ENCODE data around the gene YPEL5.
A peak's percentile ranks its signal among the peaks of the same experiment; 100 is the strongest.
"Not testable (repeated sequence)": the region's sequence is repeated elsewhere in the genome, so short reads cannot be mapped to it uniquely, and the experiment has no call there.

The YPEL5 gene

GRCh38 chr2:30146337-30147195 lies at the start of gene YPEL5:
YPEL5 (plus strand) TSS chr2:30147007; CDS start chr2:30156652, 9,645 bp downstream.
- DNase-seq (ENCODE audit: low spot score), result peak; percentile 98

GRCh38 chr2:30098266-30099005 lies 48.4 kb upstream of the YPEL5 start:
- no peak for DNase-seq (ENCODE audit: low spot score)

GRCh38 chr2:30099366-30099765 lies 47.4 kb upstream of the YPEL5 start:
- not testable (repeated sequence) for DNase-seq (ENCODE audit: low spot score)

DNA sequence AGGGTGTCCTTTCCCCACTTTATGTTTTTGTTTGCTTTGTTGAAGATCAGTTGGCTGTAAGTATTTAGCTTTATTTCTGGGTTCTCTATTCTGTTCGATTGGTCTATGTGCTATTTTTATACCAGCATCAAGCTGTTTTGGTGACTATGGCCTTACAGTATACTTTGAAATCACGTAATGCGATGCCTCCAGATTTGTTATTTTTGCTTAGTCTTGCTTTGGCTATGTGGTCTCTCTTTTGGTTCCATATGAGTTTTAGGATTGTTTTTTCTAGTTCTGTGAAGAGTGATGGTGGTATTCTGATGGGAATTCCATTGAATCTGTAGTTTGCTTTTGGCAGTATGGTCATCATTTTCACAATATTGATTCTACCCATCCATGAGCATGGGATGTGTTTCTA lies 46.1 kb upstream of the YPEL5 start:
- not testable (repeated sequence) for DNase-seq (ENCODE audit: low spot score)

- no peak for DNase-seq (ENCODE audit: low spot score)
These were observed 42.5 kb upstream of the YPEL5 start for GRCh38 chr2:30104307-30104706.

DNA sequence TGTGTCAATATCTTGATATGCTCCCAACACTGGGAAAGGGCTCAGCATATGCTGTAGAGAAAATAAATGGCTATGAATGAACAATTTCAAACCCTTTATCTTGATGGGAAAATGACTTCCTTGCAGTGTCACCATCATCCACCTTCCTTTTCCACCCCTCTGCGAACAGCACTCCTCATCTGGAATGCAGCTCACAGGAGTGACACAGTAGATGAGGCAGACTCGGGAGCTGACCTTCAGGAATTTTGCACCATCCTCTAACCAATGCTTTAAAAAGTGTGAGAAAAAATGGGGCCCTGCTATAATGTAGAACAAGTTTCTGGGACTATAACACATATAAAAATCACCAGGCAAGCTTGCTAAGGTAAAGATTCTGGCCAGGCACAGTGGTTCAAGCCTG lies 41.3 kb upstream of the YPEL5 start:
- no peak for DNase-seq (ENCODE audit: low spot score)

- DNase-seq (ENCODE audit: low spot score), result no peak
These were observed 40.3 kb upstream of the YPEL5 start for GRCh38 chr2:30106543-30106942.

GRCh38 chr2:30108192-30108591 lies 38.6 kb upstream of the YPEL5 start:
- DNase-seq (ENCODE audit: low spot score), result no peak

DNA sequence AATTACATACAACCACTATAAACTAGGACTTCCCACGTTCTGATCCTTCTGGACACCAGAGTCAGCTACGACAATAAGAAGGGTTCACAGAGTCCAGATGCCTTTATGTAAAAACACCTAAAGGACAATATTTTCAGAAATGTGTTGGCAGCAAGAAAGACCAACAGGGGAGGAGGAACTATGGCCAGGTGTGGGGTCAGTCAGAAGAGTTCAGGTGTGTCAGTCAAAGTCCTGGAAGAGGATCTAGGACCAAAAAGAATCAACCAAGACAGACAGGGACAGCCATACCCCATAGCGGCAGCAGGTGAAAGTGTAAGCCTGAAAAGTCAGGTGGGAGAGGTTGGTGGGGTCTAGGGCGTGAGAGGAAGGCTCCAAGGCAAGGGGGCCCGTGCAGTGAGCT lies 38.0 kb upstream of the YPEL5 start:
- no peak for DNase-seq (ENCODE audit: low spot score)

- DNase-seq (ENCODE audit: low spot score), result no peak
These were observed 37.0 kb upstream of the YPEL5 start for GRCh38 chr2:30109856-30110255.

- DNase-seq (ENCODE audit: low spot score), result no peak
These were observed 36.0 kb upstream of the YPEL5 start for GRCh38 chr2:30110773-30111172.

DNA sequence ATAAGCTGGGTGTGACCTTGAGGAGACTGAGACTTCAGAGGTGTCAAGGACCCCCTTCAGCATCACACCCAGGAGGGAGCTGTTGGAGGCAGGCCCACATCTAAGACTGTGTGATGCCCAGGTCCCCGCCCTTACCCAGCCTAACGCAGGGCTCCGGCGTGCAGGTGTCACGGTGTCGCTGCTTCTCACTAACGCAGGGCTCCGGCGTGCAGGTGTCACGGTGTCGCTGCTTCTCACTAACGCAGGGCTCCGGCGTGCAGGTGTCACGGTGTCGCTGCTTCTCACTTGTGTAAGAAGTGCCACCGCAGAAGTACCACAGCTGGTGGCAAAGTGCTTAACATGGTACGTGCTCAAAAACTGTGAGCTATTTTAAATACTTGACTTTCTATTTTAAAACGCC lies 35.6 kb upstream of the YPEL5 start:
- DNase-seq (ENCODE audit: low spot score), result not testable (repeated sequence)

DNA sequence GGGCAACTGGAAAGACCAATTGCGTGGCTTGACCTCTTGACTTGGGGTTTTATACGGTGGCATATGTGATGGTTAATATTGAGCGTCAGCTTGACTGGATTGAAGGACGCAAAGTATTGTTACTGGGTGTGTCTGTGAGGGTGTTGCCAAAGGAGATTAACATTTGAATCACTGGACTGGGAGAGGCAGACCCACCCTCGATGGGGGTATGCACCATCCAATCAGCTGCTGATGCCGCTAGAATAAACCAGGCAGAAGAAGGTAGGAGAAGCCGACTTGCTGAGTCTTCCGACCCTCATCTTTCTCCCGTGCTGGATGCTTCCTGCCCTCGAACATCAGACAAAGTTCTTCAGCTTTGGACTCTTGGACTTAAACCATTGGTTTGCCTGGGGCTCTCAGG lies 34.2 kb upstream of the YPEL5 start:
- DNase-seq (ENCODE audit: low spot score), result no peak

DNA sequence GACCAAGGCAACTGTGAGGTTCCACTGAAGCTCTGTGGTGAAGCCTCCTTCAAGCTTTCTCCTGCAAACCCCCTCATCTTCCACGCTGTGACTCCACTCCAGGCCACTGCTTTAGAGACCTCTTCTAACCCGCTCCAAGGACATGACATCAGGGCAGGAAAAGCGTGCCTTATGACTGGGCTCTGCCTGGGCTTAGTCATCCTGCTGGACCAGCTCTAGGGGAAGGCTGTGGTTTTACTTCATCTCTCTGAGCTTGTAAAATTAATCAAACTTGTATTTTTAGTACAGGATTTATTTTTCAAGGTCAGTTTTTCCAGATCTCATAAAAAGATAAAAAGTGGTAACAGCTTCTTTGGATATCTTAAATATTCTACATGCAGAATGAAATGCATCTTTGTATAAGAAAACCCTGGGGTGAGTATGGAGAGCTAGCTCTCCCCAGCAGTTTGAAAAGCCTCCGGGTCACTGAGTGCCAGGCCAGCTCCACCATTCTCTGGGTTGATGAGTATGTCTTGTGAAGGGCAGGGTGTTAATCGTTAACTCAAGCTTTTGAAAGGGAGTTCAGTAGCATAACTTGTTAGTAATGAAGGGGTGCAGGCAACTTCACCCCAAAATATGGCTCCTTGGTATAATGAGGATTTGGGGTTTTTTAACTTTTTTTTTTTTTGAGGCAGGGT lies 33.1 kb upstream of the YPEL5 start:
- DNase-seq (ENCODE audit: low spot score), result peak; percentile 68

GRCh38 chr2:30115141-30115980 lies 31.4 kb upstream of the YPEL5 start:
- DNase-seq (ENCODE audit: low spot score), result peak; percentile 79

DNA sequence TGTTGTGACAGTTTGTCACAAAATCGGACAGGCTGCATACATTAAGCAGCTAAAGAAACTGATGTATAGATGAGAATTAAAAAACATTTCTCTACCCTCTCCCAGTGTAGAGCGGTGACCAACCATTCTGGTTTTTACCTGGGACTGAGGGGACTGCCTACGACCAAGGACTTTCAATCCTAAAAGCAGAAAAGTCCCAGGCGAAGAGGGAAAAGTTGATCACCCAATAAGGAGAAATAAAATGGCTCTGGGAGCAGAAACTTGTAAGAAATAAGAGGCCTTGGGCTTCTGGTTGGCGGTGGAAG lies 30.9 kb upstream of the YPEL5 start:
- no peak for DNase-seq (ENCODE audit: low spot score)

- DNase-seq (ENCODE audit: low spot score), result no peak
These were observed 24.4 kb upstream of the YPEL5 start for GRCh38 chr2:30122362-30122761.

DNA sequence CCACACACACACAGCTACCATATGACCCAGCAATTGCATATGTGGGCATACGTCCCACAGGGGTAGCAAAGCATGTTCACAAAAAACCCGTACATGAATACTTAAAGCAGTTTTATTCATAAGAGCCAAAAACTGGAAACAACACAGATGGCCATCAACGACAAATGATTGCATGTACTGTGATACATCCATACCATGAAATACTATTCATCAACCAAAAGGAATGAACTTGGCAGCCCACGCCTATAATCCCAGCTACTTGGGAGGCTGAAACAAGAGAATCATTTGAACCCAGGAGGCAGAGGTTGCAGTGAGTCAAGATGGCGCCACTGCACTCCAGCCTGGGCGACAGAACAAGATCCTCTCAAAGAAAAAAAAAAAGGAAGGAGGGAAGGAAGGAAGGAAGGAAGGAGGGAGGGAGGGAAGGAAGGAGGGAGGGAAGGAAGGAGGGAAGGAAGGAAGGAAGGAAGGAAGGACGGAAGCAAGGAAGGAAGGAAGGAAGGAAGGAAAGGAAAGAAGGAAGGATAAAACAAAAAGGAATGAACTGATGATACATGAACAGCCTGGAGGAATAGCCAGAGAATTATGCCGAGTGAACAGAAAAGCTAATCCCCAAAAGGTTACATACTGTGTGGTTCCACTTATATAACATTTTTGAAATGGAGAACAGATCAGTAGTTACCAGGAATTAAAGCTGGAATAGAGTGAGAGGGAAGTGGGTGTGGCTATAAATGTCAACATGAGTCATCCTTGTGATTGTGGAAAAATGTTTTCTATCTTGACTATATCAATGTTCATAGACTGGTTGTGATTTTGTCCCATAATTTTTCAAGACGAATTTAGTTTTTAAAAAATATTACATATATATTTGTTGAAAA lies 19.6 kb upstream of the YPEL5 start:
- DNase-seq (ENCODE audit: low spot score), result peak; percentile 50

- DNase-seq (ENCODE audit: low spot score), result no peak
These were observed 12.2 kb upstream of the YPEL5 start for GRCh38 chr2:30134582-30134981.

DNA sequence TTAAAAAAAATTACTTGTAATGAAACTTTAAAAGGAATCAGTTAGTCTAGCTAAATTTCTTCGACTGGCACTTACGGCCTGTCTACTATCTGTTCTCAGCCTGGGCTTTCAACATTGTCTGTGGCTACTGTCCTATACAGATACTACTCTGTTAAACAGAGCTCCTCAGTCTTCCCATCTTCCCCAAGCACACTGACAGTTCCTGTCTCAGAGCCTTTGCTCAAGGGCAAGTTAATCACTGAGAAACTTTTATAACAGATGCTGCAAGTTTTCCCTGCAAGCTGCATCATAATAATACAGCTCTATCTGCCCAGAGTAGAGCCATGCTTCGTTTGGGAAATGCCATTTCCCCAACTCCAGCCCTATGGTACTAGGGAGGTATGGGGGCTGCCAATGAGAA lies 11.3 kb upstream of the YPEL5 start:
- DNase-seq (ENCODE audit: low spot score), result peak; percentile 79

Data from COLO829 (cell line).